HCT116 (cell line): Measurements from ENCODE around the gene ZSWIM6. TPM values are rescaled to one million over a fixed set of nuclear protein-coding genes. Genes with fewer than 3 reads are reported as not detected.
A peak's percentile ranks its signal among the peaks of the same experiment; 100 is the strongest.

Experiments
- ATAC-seq: fragments of 200-7000 bp; cut with Tn5 transposase; 2 replicates; pipeline ENCODE4 v1.9.1; 2020; ENCODE audit warnings: mild to moderate bottlenecking, moderate library complexity
- Bru-seq: library from RNA; stranded (reverse); fragments of 400-500 nt; gene quantifications from one replicate; lab custom pipeline; 2021; lab: Mats Ljungman, UMichigan
- BruChase-seq, 2 experiments: library from RNA; stranded (reverse); fragments of 400-500 nt; gene quantifications; one replicate each; lab custom pipeline; 2021; lab: Mats Ljungman, UMichigan
- BruUV-seq: library from RNA; stranded (reverse); fragments of 400-500 nt; replicated peaks from 2 replicates; lab custom pipeline; 2021; lab: Mats Ljungman, UMichigan
- CTCF ChIA-PET: fragments of 300-600 bp; sonication (Branson Sonifier 250); formaldehyde crosslinking; loops from one replicate; lab custom pipeline; 2021; ENCODE audit warnings: antibody characterized with exemption; lab: Charles Lee
- POLR2A ChIA-PET: fragments of 300-600, 350-600 bp; sonication (Branson Sonifier 250); formaldehyde crosslinking; loops from one replicate; lab custom pipeline; 2021; ENCODE audit warnings: antibody characterized with exemption; lab: Charles Lee
- RAD21 ChIA-PET, 2 experiments: fragments of 300-600 bp; sonication (Branson Sonifier 250); formaldehyde crosslinking; loops; one replicate each; lab custom pipeline; 2023; ENCODE audit warnings: low total read pairs in 2 of 2; ENCODE audit not compliant: uncharacterized antibody in 2 of 2, unreplicated experiment in 2 of 2, low non-redundant PET in 1 of 2; lab: Charles Lee
- DNase-seq: peaks from one replicate; pipeline ENCODE4 v3.0.0-alpha.2; 2010; ENCODE audit warnings: low read depth, low spot score
- H2AFZ ChIP-seq: fragments of 200-600 bp; shearing (Covaris generic), sonication (generic); 2 replicates; pipeline ENCODE4 v1.6.1; 2017; ENCODE audit warnings: low read depth, mixed run types, mixed read lengths, antibody characterized with exemption, low read length; ENCODE audit not compliant: poor library complexity, severe bottlenecking
- H3K27ac ChIP-seq: 2 replicates; pipeline ENCODE4 v1.5.1; 2012; ENCODE audit warnings: low read depth, low read length
- H3K27me3 ChIP-seq: fragments of 200-600 bp; sonication (generic); 2 replicates; pipeline ENCODE4 v1.6.1; 2016; ENCODE audit warnings: mixed run types, low read length, mixed read lengths; ENCODE audit not compliant: insufficient read depth
- H3K36me3 ChIP-seq, 2 experiments: fragments of 200-500 bp in 1 of 2; fragments of 200-600 bp in 1 of 2; sonication (Bioruptor generic) in 1 of 2; sonication (generic) in 1 of 2; 2 replicates each; pipeline versions ENCODE4 v1.5.1 to v1.6.1; 2014 to 2016; ENCODE audit warnings: low read length in 2 of 2, inconsistent platforms in 1 of 2, mixed read lengths in 1 of 2, mixed run types in 1 of 2; ENCODE audit not compliant: insufficient read depth in 2 of 2, control insufficient read depth in 1 of 2
- H3K4me1 ChIP-seq, 2 experiments: fragments of 200-600 bp in 1 of 2; sonication (generic) in 1 of 2; 2 replicates each; pipeline versions ENCODE4 v1.5.1 to v1.6.1; 2012 to 2017; ENCODE audit warnings: low read length in 2 of 2, inconsistent platforms in 1 of 2, mild to moderate bottlenecking in 1 of 2, mixed read lengths in 1 of 2, mixed run types in 1 of 2, moderate library complexity in 1 of 2; ENCODE audit not compliant: insufficient read depth in 2 of 2, control insufficient read depth in 1 of 2
- H3K4me2 ChIP-seq: fragments of 200-600 bp; sonication (generic); 2 replicates; pipeline ENCODE4 v1.6.1; 2017; ENCODE audit warnings: mixed run types, low read length, mixed read lengths
- H3K4me3 ChIP-seq, 2 experiments: fragments of 200-600 bp in 1 of 2; sonication (generic) in 1 of 2; replicated peaks in 1 of 2; 2 replicates each; pipeline ENCODE4 v1.5.1; 2011 to 2016; ENCODE audit warnings: low read length in 2 of 2, control low read depth in 1 of 2, low read depth in 1 of 2, mild to moderate bottlenecking in 1 of 2, mixed read lengths in 1 of 2, mixed run types in 1 of 2
- H3K79me2 ChIP-seq: fragments of 200-600 bp; sonication (generic); 2 replicates; pipeline ENCODE4 v1.6.1; 2017; ENCODE audit warnings: mild to moderate bottlenecking, mixed run types, low read length, moderate library complexity, mixed read lengths; ENCODE audit not compliant: insufficient read depth
- H3K9ac ChIP-seq: fragments of 200-600 bp; sonication (generic); 2 replicates; pipeline ENCODE4 v1.6.1; 2016; ENCODE audit warnings: low read length, mixed read lengths
- H3K9me2 ChIP-seq: fragments of 200-600 bp; sonication (generic), shearing (Covaris generic); 2 replicates; pipeline ENCODE4 v1.6.1; 2017; ENCODE audit warnings: mixed run types, mild to moderate bottlenecking, moderate library complexity; ENCODE audit not compliant: insufficient read depth
- H3K9me3 ChIP-seq, 2 experiments: fragments of 200-500 bp in 1 of 2; fragments of 200-600 bp in 1 of 2; sonication (Bioruptor generic) in 1 of 2; sonication (generic) in 1 of 2; 2 replicates each; pipeline ENCODE4 v1.6.1; 2014 to 2017; ENCODE audit warnings: low read length in 2 of 2, mixed read lengths in 2 of 2, inconsistent platforms in 1 of 2, low read depth in 1 of 2, mild to moderate bottlenecking in 1 of 2, mixed run types in 1 of 2, moderate library complexity in 1 of 2; ENCODE audit not compliant: control insufficient read depth in 1 of 2, insufficient read depth in 1 of 2
- H4K20me1 ChIP-seq: fragments of 200-600 bp; sonication (generic), shearing (Covaris generic); 2 replicates; pipeline ENCODE4 v1.6.1; 2017; ENCODE audit warnings: mixed run types, mild to moderate bottlenecking, moderate library complexity; ENCODE audit not compliant: insufficient read depth
- EGR1 ChIP-seq: IDR thresholded peaks from 2 replicates; pipeline ENCODE4 v1.6.1; 2012; ENCODE audit warnings: low read depth
- ELF1 ChIP-seq: IDR thresholded peaks from 2 replicates; pipeline ENCODE4 v1.6.1; 2012; ENCODE audit warnings: low read depth, borderline replicate concordance
- EZH2 ChIP-seq: fragments of 200-600 bp; sonication (generic); IDR thresholded peaks from 2 replicates; pipeline ENCODE4 v1.6.1; 2017; ENCODE audit warnings: antibody characterized with exemption, mixed run types
- FOSL1 ChIP-seq: IDR thresholded peaks from 2 replicates; pipeline ENCODE4 v1.6.1; 2012; ENCODE audit warnings: low read depth
- JUND ChIP-seq: IDR thresholded peaks from 2 replicates; pipeline ENCODE4 v1.6.1; 2012
- POLR2A ChIP-seq: IDR thresholded peaks from 2 replicates; pipeline ENCODE4 v1.7.0; 2011; ENCODE audit warnings: borderline replicate concordance; ENCODE audit not compliant: insufficient read depth, insufficient read length; ENCODE audit errors: extremely low read depth
- POLR2AphosphoS5 ChIP-seq: IDR thresholded peaks from 2 replicates; pipeline ENCODE4 v1.6.1; 2011; ENCODE audit warnings: mild to moderate bottlenecking, low read depth, low read length, moderate library complexity
- SIN3A ChIP-seq: IDR thresholded peaks from 2 replicates; pipeline ENCODE4 v1.6.1; 2012; ENCODE audit warnings: low read depth
- SP1 ChIP-seq: IDR thresholded peaks from 2 replicates; pipeline ENCODE4 v1.6.1; 2012; ENCODE audit warnings: low read depth
- SRF ChIP-seq: IDR thresholded peaks from 2 replicates; pipeline ENCODE4 v1.6.1; 2012; ENCODE audit warnings: low read depth
- TCF7L2 ChIP-seq: IDR thresholded peaks from 2 replicates; pipeline ENCODE4 v1.7.0; 2011; ENCODE audit warnings: borderline replicate concordance, inconsistent platforms; ENCODE audit not compliant: insufficient read depth, insufficient read length; ENCODE audit errors: extremely low read depth
- YY1 ChIP-seq: IDR thresholded peaks from 2 replicates; pipeline ENCODE4 v1.6.1; 2011; ENCODE audit warnings: low read length, low read depth, moderate library complexity, mild to moderate bottlenecking; ENCODE audit not compliant: insufficient replicate concordance; ENCODE audit errors: extremely low read depth
- intact Hi-C: fragments of 100-400 bp; cut with micrococcal nuclease; formaldehyde crosslinking; loops from 2 replicates; pipeline ENCODE4 v1.10.0; 2022
- long read RNA-seq: library from polyadenylated mRNA; unstranded; transcript quantifications from one replicate; pipeline ENCODE4 v2.0.0, GENCODE V29; 2021; ENCODE audit not compliant: unreplicated experiment
- polyA plus RNA-seq: library from polyadenylated mRNA; unstranded; fragments of >200 nt; gene quantifications from 2 replicates; pipeline ENCODE4 v1.2.1, GENCODE V29; 2012; ENCODE audit warnings: missing spikeins
- total RNA-seq: library from RNA; stranded (reverse); gene quantifications from one replicate; pipeline ENCODE4 v1.2.1, GENCODE V29; 2021; ENCODE audit not compliant: unreplicated experiment
- TF ChIP-seq, protein P1 (sequence below), 3 experiments: fragments of 200-600 bp in 1 of 3; sonication (generic) in 1 of 3; IDR thresholded peaks in 2 of 3; conservative IDR thresholded peaks in 1 of 3; 2 replicates each; pipeline ENCODE4 v1.5.1; 2012 to 2017; ENCODE audit warnings: low read depth in 2 of 3, low read length in 2 of 3, antibody characterized with exemption in 1 of 3, borderline replicate concordance in 1 of 3, control low read depth in 1 of 3, mild to moderate bottlenecking in 1 of 3, mixed read lengths in 1 of 3, mixed run types in 1 of 3, moderate library complexity in 1 of 3; ENCODE audit not compliant: insufficient read depth in 1 of 3

Gene ZSWIM6
- total RNA-seq (7.4 TPM), Bru-seq, nascent RNA (percentile 89 among the genes with signal in this experiment), BruChase-seq, experiment 1, labeled RNA remaining after a 6-hour chase (percentile 72 among the genes with signal in this experiment), BruChase-seq, experiment 2, labeled RNA remaining after a 2-hour chase (percentile 74 among the genes with signal in this experiment)
- 3.5 and 4.0 TPM in 2 replicates for polyA plus RNA-seq
- long read RNA-seq, partial matches to known transcripts = 0 of 6 reads
- long read RNA-seq, other reads (novel, unspliced or antisense) = 6 of 6 reads

DNA sequence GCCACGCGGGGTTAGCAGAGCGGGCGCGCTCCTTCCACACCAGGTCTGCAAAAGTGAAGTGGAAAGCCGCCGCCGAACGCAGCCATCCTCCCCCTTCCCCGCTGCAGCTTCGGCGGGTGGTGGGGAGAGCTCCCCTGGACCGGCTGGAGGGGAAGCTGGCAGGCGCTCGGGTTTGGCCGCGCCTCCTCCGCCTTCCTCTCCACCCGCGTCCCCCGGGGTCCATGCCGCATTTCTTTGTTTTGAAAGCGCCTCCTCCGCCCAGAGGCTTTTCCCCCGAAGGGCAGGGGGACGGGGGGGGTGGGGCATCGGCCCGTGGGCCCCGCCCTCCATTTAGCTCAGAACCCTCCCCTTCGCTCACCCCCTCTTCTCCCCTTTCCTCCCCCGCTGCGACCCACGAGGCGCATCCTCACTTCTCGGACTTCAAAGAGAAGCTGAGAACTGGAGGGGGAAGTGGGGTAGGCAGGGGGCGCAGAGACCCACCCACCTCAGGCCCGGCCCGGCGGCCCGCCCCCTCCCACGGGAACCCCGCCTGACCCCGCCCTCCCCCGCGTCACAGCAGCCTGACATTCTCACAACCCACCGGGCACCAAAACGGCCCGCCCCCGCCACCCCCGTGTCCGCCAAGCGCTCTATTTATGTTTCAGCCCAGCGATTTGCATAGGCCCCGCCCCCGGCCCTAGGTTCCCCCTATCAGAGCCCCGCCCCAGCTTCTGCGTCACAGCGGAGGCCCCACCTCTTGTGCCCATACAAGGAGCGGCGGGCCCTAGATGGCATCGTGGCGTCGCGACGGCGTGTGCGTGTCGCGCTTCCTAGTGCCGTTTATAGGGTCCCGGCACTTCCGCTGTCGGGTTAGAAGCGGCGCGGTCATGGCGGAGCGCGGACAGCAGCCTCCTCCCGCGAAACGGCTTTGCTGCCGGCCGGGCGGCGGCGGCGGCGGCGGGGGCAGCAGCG lies at the start of gene ZSWIM6:
Gene ZSWIM6 (plus strand): TSS at position 852 of the 951 bp plus-strand sequence. CDS start 15 bp downstream, at position 867.
- no peak for TF ChIP-seq JUND
- peak; percentile 38 for TF ChIP-seq TCF7L2
- no peak for TF ChIP-seq EZH2
- no peak for TF ChIP-seq FOSL1
- peak; percentile 56 for TF ChIP-seq SIN3A
- peak; percentile 89 for TF ChIP-seq SP1
- peak; percentile 97 for TF ChIP-seq POLR2AphosphoS5
- TF ChIP-seq EGR1 = peak; percentile 92
- TF ChIP-seq SRF = peak; percentile 100
- TF ChIP-seq POLR2A = peak; percentile 79
- peak; percentile 85 for TF ChIP-seq YY1
- TF ChIP-seq ELF1 = peak; percentile 84
- TF ChIP-seq, protein P1, sequence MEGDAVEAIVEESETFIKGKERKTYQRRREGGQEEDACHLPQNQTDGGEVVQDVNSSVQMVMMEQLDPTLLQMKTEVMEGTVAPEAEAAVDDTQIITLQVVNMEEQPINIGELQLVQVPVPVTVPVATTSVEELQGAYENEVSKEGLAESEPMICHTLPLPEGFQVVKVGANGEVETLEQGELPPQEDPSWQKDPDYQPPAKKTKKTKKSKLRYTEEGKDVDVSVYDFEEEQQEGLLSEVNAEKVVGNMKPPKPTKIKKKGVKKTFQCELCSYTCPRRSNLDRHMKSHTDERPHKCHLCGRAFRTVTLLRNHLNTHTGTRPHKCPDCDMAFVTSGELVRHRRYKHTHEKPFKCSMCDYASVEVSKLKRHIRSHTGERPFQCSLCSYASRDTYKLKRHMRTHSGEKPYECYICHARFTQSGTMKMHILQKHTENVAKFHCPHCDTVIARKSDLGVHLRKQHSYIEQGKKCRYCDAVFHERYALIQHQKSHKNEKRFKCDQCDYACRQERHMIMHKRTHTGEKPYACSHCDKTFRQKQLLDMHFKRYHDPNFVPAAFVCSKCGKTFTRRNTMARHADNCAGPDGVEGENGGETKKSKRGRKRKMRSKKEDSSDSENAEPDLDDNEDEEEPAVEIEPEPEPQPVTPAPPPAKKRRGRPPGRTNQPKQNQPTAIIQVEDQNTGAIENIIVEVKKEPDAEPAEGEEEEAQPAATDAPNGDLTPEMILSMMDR (IDR thresholded peaks at IDR 0.05 in 2 of 3, conservative IDR thresholded peaks at IDR 0.05 in 1 of 3; ENCODE audit: borderline replicate concordance in 1 of 3, insufficient read depth in 1 of 3, low read depth in 2 of 3, low read length in 2 of 3) = no peak
- peak within 1 kb of the TSS; percentile 75 for H3K27ac ChIP-seq
- BruUV-seq = no TSS peak
- no peaks in the 10 kb centered on the region for H3K9me2 ChIP-seq
- ChIA-PET CTCF (interaction anchor here (0.6 to 2.0 kb wide), 7 partner anchors 18 to 644 kb away, joined by 3 to 5 read pairs (median 3); no protein-coding TSS in a partner anchor), RAD21 (interaction anchor here in 1 of 2 experiments (0.7 kb wide), 1 partner anchor 327 kb away, joined by 4 read pairs; no protein-coding TSS in a partner anchor), POLR2A (interaction anchor here (0.6 to 1.2 kb wide), 9 partner anchors 8 to 307 kb away, joined by 3 to 9 read pairs (median 4); no protein-coding TSS in a partner anchor)
- H3K79me2 ChIP-seq = peaks cover 40% of the 10 kb centered on the region
- no peaks in the 10 kb centered on the region; a peak in 1 of 4 replicates for H3K36me3 ChIP-seq
- intact Hi-C loops = loop anchor here (1.0 to 10.0 kb wide), 5 partner anchors 77 to 603 kb away; partner anchors contain the start of gene SMIM15
- H3K9ac ChIP-seq = peak within 1 kb of the TSS; percentile 77
- peak within 1 kb of the TSS; percentile 76 to 86 for H3K4me3 ChIP-seq
- H3K9me3 ChIP-seq = no peaks in the 10 kb centered on the region
- DNase-seq (peak; percentile 96), ATAC-seq (peak; percentile 80)
- no peaks in the 10 kb centered on the region for H3K27me3 ChIP-seq
- peak within 1 kb of the TSS; percentile 86 for H2AFZ ChIP-seq
- no peaks in the 10 kb centered on the region; the same call in 1 of the 2 replicates for H4K20me1 ChIP-seq
- H3K4me2 ChIP-seq = peak within 1 kb of the TSS; percentile 98
- peaks cover 9 to 35% of the 10 kb centered on the region in 2 experiments for H3K4me1 ChIP-seq
